ENCODE data around the gene CD82. TPM values are rescaled to one million over a fixed set of nuclear protein-coding genes. Genes with fewer than 3 reads are reported as not detected.
"Not testable (repeated sequence)": the region's sequence is repeated elsewhere in the genome, so short reads cannot be mapped to it uniquely, and the experiment has no call there.

CD82 gene
- total RNA-seq, 2 experiments from 2014 or later = 289 to 319 TPM

GRCh38 chr11:44556735-44557409, 8.6 kb upstream of the CD82 start:
- Mint-ChIP-seq H3K36me3 (ENCODE audit: low read depth) (no peaks in the 10 kb centered on the region), H3K27me3 (no peaks in the 10 kb centered on the region), H3K4me1 (ENCODE audit: low read depth) (peaks cover 30% of the 10 kb centered on the region), H3K9me3 (peaks cover 5% of the 10 kb centered on the region), H3K27ac (peak overlapping the region; percentile 40), H3K4me3 (no peak overlapping the region)
- peak; percentile 85 for DNase-seq
- ChIA-PET CTCF (interaction anchor here (0.6 to 13.8 kb wide), 35 partner anchors 8 to 355 kb away, joined by 3 to 307 read pairs (median 5); partner anchors contain the start of gene CD82), POLR2A (interaction anchor here (0.9 to 2.6 kb wide), 2 partner anchors 55 to 76 kb away, joined by 3 to 8 read pairs; no protein-coding TSS in a partner anchor)
- peak; percentile 80 for TF ChIP-seq CTCF (IDR thresholded peaks at IDR 0.05)
- intact Hi-C loops (cut with micrococcal nuclease) = loop anchor here (1.0 to 10.0 kb wide), 4 partner anchors 59 to 338 kb away; no protein-coding TSS in a partner anchor
- ATAC-seq = peak; percentile 66

GRCh38 chr11:44557464-44557863, 8.0 kb upstream of the CD82 start:
- CTCF ChIA-PET = interaction anchor here (0.6 to 13.8 kb wide), 35 partner anchors 7 to 354 kb away, joined by 3 to 307 read pairs (median 5); partner anchors contain the start of gene CD82
- intact Hi-C loops (cut with micrococcal nuclease) = loop anchor here (1.0 to 10.0 kb wide), 4 partner anchors 59 to 337 kb away; no protein-coding TSS in a partner anchor
- POLR2A ChIA-PET = interaction anchor here (0.9 to 2.6 kb wide), 2 partner anchors 54 to 75 kb away, joined by 3 to 8 read pairs; no protein-coding TSS in a partner anchor
- DNase-seq (no peak), ATAC-seq (no peak)
- no peak overlapping the region for H3K27ac Mint-ChIP-seq
- H3K4me3 Mint-ChIP-seq = no peak overlapping the region
- H3K4me1 Mint-ChIP-seq (ENCODE audit: low read depth) = peaks cover 30% of the 10 kb centered on the region
- peaks cover 5% of the 10 kb centered on the region for H3K9me3 Mint-ChIP-seq
- TF ChIP-seq CTCF (IDR thresholded peaks at IDR 0.05) = no peak
- H3K36me3 Mint-ChIP-seq (ENCODE audit: low read depth) = no peaks in the 10 kb centered on the region
- no peaks in the 10 kb centered on the region for H3K27me3 Mint-ChIP-seq

GRCh38 chr11:44559207-44559939, 6.1 kb upstream of the CD82 start:
- peak; percentile 84 for ATAC-seq

GRCh38 chr11:44559940-44560300, 5.5 kb upstream of the CD82 start:
- Mint-ChIP-seq H3K27ac (peak overlapping the region; percentile 63), H3K4me1 (ENCODE audit: low read depth) (peaks cover 38% of the 10 kb centered on the region)
- not testable (repeated sequence) for H3K4me3 Mint-ChIP-seq; DNase-seq; H3K36me3 Mint-ChIP-seq (ENCODE audit: low read depth); ATAC-seq; H3K27me3 Mint-ChIP-seq; H3K9me3 Mint-ChIP-seq
- POLR2A ChIA-PET = interaction anchor here (1.0 to 1.4 kb wide), 3 partner anchors 11 to 18 kb away, joined by 3 to 5 read pairs (median 3); no protein-coding TSS in a partner anchor
- CTCF ChIA-PET = interaction anchor here (0.7 to 13.8 kb wide), 8 partner anchors 9 to 781 kb away, joined by 3 to 307 read pairs (median 4); no protein-coding TSS in a partner anchor
- intact Hi-C loops (cut with micrococcal nuclease) = loop anchor here (5.0 to 10.0 kb wide), 3 partner anchors 72 to 335 kb away; no protein-coding TSS in a partner anchor

More at GRCh38 chr11:44559207-44559939, 6.1 kb upstream of the CD82 start:
- peaks cover 32% of the 10 kb centered on the region for H3K4me1 Mint-ChIP-seq (ENCODE audit: low read depth)
- H3K27me3 Mint-ChIP-seq = no peaks in the 10 kb centered on the region
- ChIA-PET CTCF (interaction anchor here (0.7 to 13.8 kb wide), 12 partner anchors 9 to 781 kb away, joined by 3 to 307 read pairs (median 4); no protein-coding TSS in a partner anchor), POLR2A (interaction anchor here (1.0 to 2.6 kb wide), 4 partner anchors 11 to 52 kb away, joined by 3 to 8 read pairs (median 4); no protein-coding TSS in a partner anchor)
- H3K9me3 Mint-ChIP-seq = no peaks in the 10 kb centered on the region
- intact Hi-C loops (cut with micrococcal nuclease) = loop anchor here (5.0 to 10.0 kb wide), 3 partner anchors 73 to 335 kb away; no protein-coding TSS in a partner anchor
- DNase-seq = peak; percentile 61
- H3K36me3 Mint-ChIP-seq (ENCODE audit: low read depth) = no peaks in the 10 kb centered on the region
- H3K4me3 Mint-ChIP-seq = no peak overlapping the region
- peak overlapping the region; percentile 63 for H3K27ac Mint-ChIP-seq
- TF ChIP-seq CTCF (IDR thresholded peaks at IDR 0.05) = no peak

- H3K36me3 Mint-ChIP-seq (ENCODE audit: low read depth) = peaks cover 9% of the 10 kb centered on the region
- intact Hi-C loops (cut with micrococcal nuclease) = no loop called here
- POLR2A ChIA-PET = interaction anchor here (1.4 to 1.6 kb wide), 2 partner anchors 17 to 51 kb away, joined by 3 to 4 read pairs; no protein-coding TSS in a partner anchor
- peak; percentile 23 for DNase-seq
- CTCF ChIA-PET = interaction anchor here (1.0 to 13.8 kb wide), 4 partner anchors 11 to 350 kb away, joined by 3 to 307 read pairs (median 4); no protein-coding TSS in a partner anchor
- no peaks in the 10 kb centered on the region for H3K27me3 Mint-ChIP-seq
- no peak for TF ChIP-seq CTCF (IDR thresholded peaks at IDR 0.05)
- peaks cover 38% of the 10 kb centered on the region for H3K4me1 Mint-ChIP-seq (ENCODE audit: low read depth)
- H3K27ac Mint-ChIP-seq = no peak overlapping the region
- no peak for ATAC-seq
- no peak overlapping the region for H3K4me3 Mint-ChIP-seq
- no peaks in the 10 kb centered on the region for H3K9me3 Mint-ChIP-seq
Measured at GRCh38 chr11:44561275-44561805, 4.1 kb upstream of the CD82 start.

Data from activated CD8-positive, alpha-beta T cell treated with anti-CD3 and anti-CD28 coated beads for 36 hours (primary cell).